GM12878 (cell line): ENCODE results near the gene ANK2. TPM values are rescaled to one million over a fixed set of nuclear protein-coding genes. Genes with fewer than 3 reads are reported as not detected.

Experiments
- ATAC-seq: fragments of 200-7000 bp; cut with Tn5 transposase; 3 replicates; pipeline ENCODE4 v1.9.1; 2020; ENCODE audit warnings: mild to moderate bottlenecking, moderate library complexity
- BruUV-seq: library from RNA; stranded (reverse); fragments of 400-500 nt; replicated peaks from 2 replicates; lab custom pipeline; 2021; lab: Mats Ljungman, UMichigan
- CTCF ChIA-PET: fragments of 300-600 bp; sonication (Branson Sonifier 250); formaldehyde crosslinking; extraction: SDS; loops from one replicate; lab custom pipeline; 2021; ENCODE audit warnings: inconsistent platforms; lab: Yijun Ruan, JAX
- POLR2A ChIA-PET: fragments of 350-600 bp; formaldehyde crosslinking; extraction: SDS; loops from one replicate; lab custom pipeline; 2021; ENCODE audit warnings: inconsistent platforms; lab: Charles Lee
- RAD21 ChIA-PET: fragments of 300-600 bp; sonication (Branson Sonifier 250); formaldehyde crosslinking; loops from one replicate; lab custom pipeline; 2023; ENCODE audit warnings: antibody characterized with exemption; ENCODE audit not compliant: unreplicated experiment; lab: Charles Lee
- SMC1A ChIA-PET: fragments of 300-600 bp; sonication (Branson Sonifier 250); formaldehyde crosslinking; loops from one replicate; lab custom pipeline; 2023; ENCODE audit not compliant: unreplicated experiment, uncharacterized antibody; lab: Charles Lee
- DNase-seq: peaks from one replicate; pipeline ENCODE4 v3.0.0-alpha.2; 2011; ENCODE audit warnings: low read depth, low spot score
- FAIRE-seq: peaks from 3 replicates; lab custom pipeline; 2011; peaks lifted over from hg19 to GRCh38; lab: Jason Lieb, UNC
- H2AFZ ChIP-seq: 2 replicates; pipeline ENCODE4 v1.6.0; 2011; ENCODE audit warnings: low read depth, low read length, control low read depth; ENCODE audit not compliant: control insufficient read depth
- H3K27ac ChIP-seq: 2 replicates; pipeline ENCODE4 v1.5.1; 2011; ENCODE audit warnings: control low read depth; ENCODE audit not compliant: control insufficient read depth, insufficient read depth
- H3K27me3 ChIP-seq, 2 experiments: replicated peaks in 1 of 2; 2 replicates each; pipeline versions ENCODE4 v1.6.0 to v1.6.1; 2011; ENCODE audit warnings: low read length in 1 of 2; ENCODE audit not compliant: control insufficient read depth in 2 of 2, insufficient read depth in 2 of 2
- H3K36me3 ChIP-seq, 2 experiments: 2 replicates each; pipeline ENCODE4 v1.5.1; 2011; ENCODE audit warnings: low read length in 1 of 2; ENCODE audit not compliant: control insufficient read depth in 2 of 2, insufficient read depth in 2 of 2
- H3K4me1 ChIP-seq: 2 replicates; pipeline ENCODE4 v1.6.1; 2011; ENCODE audit warnings: mild to moderate bottlenecking, low read length, moderate library complexity, mixed read lengths; ENCODE audit not compliant: control insufficient read depth, insufficient read depth
- H3K4me2 ChIP-seq: 2 replicates; pipeline ENCODE4 v1.6.0; 2011; ENCODE audit warnings: control low read depth; ENCODE audit not compliant: control insufficient read depth, insufficient read depth
- H3K4me3 ChIP-seq: fragments of 200-600 bp; sonication (generic); 2 replicates; pipeline ENCODE4 v1.5.1; 2016
- H3K79me2 ChIP-seq: 2 replicates; pipeline ENCODE4 v1.6.0; 2011; ENCODE audit warnings: low read length; ENCODE audit not compliant: control insufficient read depth, insufficient read depth
- H3K9ac ChIP-seq: 2 replicates; pipeline ENCODE4 v1.8.0; 2011; ENCODE audit warnings: low read length, control low read depth, mixed read lengths; ENCODE audit not compliant: control insufficient read depth, insufficient read depth
- H3K9me3 ChIP-seq: replicated peaks from 3 replicates; pipeline ENCODE4 v1.5.1; 2011; ENCODE audit warnings: mild to moderate bottlenecking, low read length; ENCODE audit not compliant: control insufficient read depth, insufficient read depth
- H4K20me1 ChIP-seq: 2 replicates; pipeline ENCODE4 v1.6.0; 2011; ENCODE audit not compliant: control insufficient read depth, insufficient read depth
- CHD1 ChIP-seq: IDR thresholded peaks from 2 replicates; pipeline ENCODE4 v1.6.1; 2012; ENCODE audit warnings: low read depth, low read length, improper control_type of control experiment
- PAX5 ChIP-seq: IDR thresholded peaks from 2 replicates; pipeline ENCODE4 v1.6.1; 2011; ENCODE audit warnings: low read depth, low read length, borderline replicate concordance
- RB1 ChIP-seq: fragments of 450-650 bp; formaldehyde crosslinking; IDR thresholded peaks from 2 replicates; pipeline ENCODE4 v1.6.1; 2017; ENCODE audit warnings: mild to moderate bottlenecking, borderline replicate concordance
- SIN3A ChIP-seq: IDR thresholded peaks from 2 replicates; pipeline ENCODE4 v1.6.1; 2012; ENCODE audit warnings: low read depth, low read length, improper control_type of control experiment
- SIX5 ChIP-seq: IDR thresholded peaks from 2 replicates; pipeline ENCODE4 v1.6.1; 2011; ENCODE audit warnings: mild to moderate bottlenecking, low read depth, low read length, moderate library complexity; ENCODE audit not compliant: severe bottlenecking
- SP1 ChIP-seq: IDR thresholded peaks from one replicate; pipeline ENCODE4 v1.6.1; 2011; ENCODE audit warnings: low read depth, low read length
- YBX1 ChIP-seq: fragments of 450-650 bp; IDR thresholded peaks from 2 replicates; pipeline ENCODE4 v1.6.1; 2016; ENCODE audit warnings: antibody characterized with exemption
- in situ Hi-C: fragments of 300-500 bp; cut with MboI; formaldehyde crosslinking; loops from 9 replicates; pipeline ENCODE4 v1.14.3; 2018; ENCODE audit warnings: mixed read lengths
- intact Hi-C: fragments of 100-400 bp; cut with micrococcal nuclease; formaldehyde crosslinking; loops from one replicate; pipeline ENCODE4 v1.14.2; 2022; ENCODE audit not compliant: unreplicated experiment
- polyA plus RNA-seq, 11 experiments: library from polyadenylated mRNA; depleted of rRNA in 4 of 11; unstranded in 6 of 11; stranded (reverse) in 5 of 11; fragments of >200 nt; fragmentation: Nextera tagmentation in 4 of 11; fragmentation: Illumina TruSeq in 1 of 11; extraction: Ambion mirVana in 4 of 11; extraction: Trizol in 1 of 11; gene quantifications; 1 replicate in 1 of 11; 2 replicates in 10 of 11; pipeline versions ENCODE4 v1.2.1 to v1.2.3, GENCODE V29; 2011 to 2016; ENCODE audit warnings: inconsistent platforms in 2 of 11, missing spikeins in 2 of 11, low read depth in 1 of 11
- total RNA-seq, 4 experiments: library from RNA; depleted of rRNA in 3 of 4; stranded (reverse); fragments of >200 nt in 3 of 4; fragmentation: Illumina TruSeq in 1 of 4; extraction: Trizol in 1 of 4; gene quantifications; 2 replicates each; pipeline versions ENCODE4 v1.2.1 to v1.2.3, GENCODE V29; 2013 to 2021

The ANK2 gene
- total and polyA plus RNA-seq, 10 of the 15 experiments (the other 5 are each of a cell fraction or from before 2014, with no cell fraction given) = 1.6 to 13.0 (median 4.1) TPM

DNA sequence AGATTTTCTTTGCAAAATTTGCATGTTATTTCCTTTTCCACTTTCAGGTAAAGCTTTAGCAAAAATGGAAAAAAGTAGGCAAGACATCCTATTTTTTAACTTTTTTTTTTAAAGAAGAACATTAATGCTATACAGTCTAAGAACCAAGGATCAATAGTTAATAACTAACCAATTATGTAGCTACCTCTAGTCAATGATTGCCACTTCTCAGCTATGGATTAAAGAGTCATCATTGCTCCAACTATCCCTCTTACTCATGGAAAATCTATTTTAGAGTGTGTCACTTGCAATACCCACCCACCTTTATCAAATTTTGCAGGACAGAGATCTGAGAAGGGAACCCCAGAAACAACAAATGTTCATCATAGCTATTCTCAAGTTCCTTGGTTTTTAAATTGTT, 223.1 kb downstream of the ANK2 start:
- Histone ChIP-seq H4K20me1 (no peaks in the 10 kb centered on the region), H3K9me3 (no peaks in the 10 kb centered on the region), H3K36me3 (no peaks in the 10 kb centered on the region), H3K27me3 (no peaks in the 10 kb centered on the region), H3K9ac (no peak overlapping the region), H3K27ac (no peak overlapping the region), H2AFZ (no peak overlapping the region), H3K4me2 (no peak overlapping the region), H3K4me3 (no peak overlapping the region), H3K4me1 (no peaks in the 10 kb centered on the region), H3K79me2 (no peaks in the 10 kb centered on the region)
- no peak for ATAC-seq
- POLR2A ChIA-PET = no interaction called here
- intact Hi-C loops (loop anchor here (10.0 kb wide), 1 partner anchor 1112 kb away; no protein-coding TSS in a partner anchor), in situ Hi-C loops (no loop called here)
- CTCF ChIA-PET = interaction anchor here (0.7 to 1.4 kb wide), 5 partner anchors 10 to 502 kb away, joined by 3 read pairs; no protein-coding TSS in a partner anchor
- BruUV-seq = no TSS peak
- no peak for TF ChIP-seq SIN3A
- TF ChIP-seq SIX5 = no peak
- no peak for TF ChIP-seq YBX1
- TF ChIP-seq PAX5 = no peak
- FAIRE-seq = no peak
- RAD21 ChIA-PET = no interaction called here
- SMC1A ChIA-PET = interaction anchor here (0.5 to 1.3 kb wide), 6 partner anchors 17 to 81 kb away, joined by 3 to 5 read pairs (median 3); no protein-coding TSS in a partner anchor
- DNase-seq = no peak

DNA sequence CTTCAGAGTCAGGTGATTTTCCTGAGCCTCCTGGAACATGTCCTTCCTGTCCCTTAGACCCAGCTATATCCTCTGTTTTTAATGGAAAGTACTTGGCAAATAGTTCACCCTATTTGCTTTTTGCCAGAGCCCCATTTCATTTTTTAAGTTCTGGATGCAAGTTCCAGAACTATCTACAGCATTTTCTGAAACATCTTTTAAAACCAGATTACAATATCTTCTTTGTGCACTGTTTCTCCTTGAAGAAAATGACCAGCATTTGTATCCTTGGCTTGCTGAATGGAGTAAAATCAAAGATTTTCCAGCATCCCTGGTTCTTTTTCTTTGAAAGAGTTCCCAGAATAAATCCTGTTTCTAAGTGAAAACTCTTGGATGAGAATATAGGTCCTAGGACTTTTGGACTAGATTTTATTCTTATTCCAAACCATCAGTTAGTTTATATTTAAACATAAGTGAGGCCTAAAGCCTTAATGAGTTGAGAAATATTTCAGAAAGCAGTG, 224.3 kb downstream of the ANK2 start:
- Histone ChIP-seq H3K4me3 (no peak overlapping the region), H3K79me2 (no peaks in the 10 kb centered on the region), H2AFZ (no peak overlapping the region), H3K36me3 (no peaks in the 10 kb centered on the region), H3K27me3 (no peaks in the 10 kb centered on the region), H3K9me3 (no peaks in the 10 kb centered on the region), H4K20me1 (no peaks in the 10 kb centered on the region), H3K4me1 (no peaks in the 10 kb centered on the region), H3K27ac (no peak overlapping the region), H3K9ac (no peak overlapping the region), H3K4me2 (no peak overlapping the region)
- SMC1A ChIA-PET = interaction anchor here (1.1 kb wide), 1 partner anchor 50 kb away, joined by 5 read pairs; no protein-coding TSS in a partner anchor
- ATAC-seq (no peak), DNase-seq (no peak), FAIRE-seq (no peak)
- no peak for TF ChIP-seq CHD1
- no peak for TF ChIP-seq RB1
- TF ChIP-seq SP1 = no peak
- intact Hi-C loops = loop anchor here (10.0 kb wide), 1 partner anchor 1111 kb away; no protein-coding TSS in a partner anchor
- CTCF ChIA-PET = interaction anchor here (1.1 kb wide), 1 partner anchor 10 kb away, joined by 4 read pairs; no protein-coding TSS in a partner anchor
- RAD21 ChIA-PET = no interaction called here
- in situ Hi-C loops = no loop called here
- BruUV-seq = no TSS peak
- POLR2A ChIA-PET = no interaction called here
